ENCODE results near the gene PLXDC1. TPM values are rescaled to one million over a fixed set of nuclear protein-coding genes. Genes with fewer than 3 reads are reported as not detected.

The PLXDC1 gene
- total RNA-seq, 2 experiments from 2014 or later = 1.2 to 2.2 TPM

DNA sequence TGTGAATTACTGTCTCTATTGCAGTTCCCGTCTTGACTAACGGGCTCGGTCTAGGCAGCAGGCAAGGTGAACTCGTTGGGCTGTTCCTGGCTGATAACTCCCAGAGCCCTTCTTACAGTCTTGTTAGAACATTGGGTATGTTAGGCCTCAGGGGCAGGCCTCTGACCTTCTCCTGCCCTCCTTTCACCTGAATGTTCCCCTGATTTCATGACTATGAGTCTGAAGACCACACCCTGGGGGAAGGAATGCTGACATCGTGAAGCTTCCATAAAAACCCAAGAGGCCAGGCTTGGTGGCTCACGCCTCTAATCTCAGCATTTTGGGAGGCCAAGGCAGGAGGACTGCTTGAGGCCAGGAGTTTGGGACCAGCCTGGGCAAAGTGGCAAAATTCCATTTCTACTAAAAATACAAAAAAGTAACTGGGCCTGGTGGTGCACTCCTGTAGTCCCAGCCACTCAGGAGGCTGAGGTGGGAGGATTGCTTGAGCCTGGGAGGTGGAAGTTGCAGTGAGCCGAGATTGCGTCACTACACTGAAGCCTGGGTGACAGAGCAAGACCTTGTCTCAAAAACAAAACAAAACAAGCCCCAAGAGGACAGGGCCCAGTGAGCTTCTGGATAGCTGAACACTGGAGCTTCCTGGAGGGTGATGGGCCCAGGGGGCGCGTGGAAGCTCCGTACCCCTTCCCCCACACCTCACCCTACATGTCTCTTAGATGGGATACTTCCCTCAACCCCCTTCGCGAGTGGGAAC is 136.5 kb downstream of the PLXDC1 start:
- H3K36me3 Mint-ChIP-seq = no peaks in the 10 kb centered on the region
- intact Hi-C loops (cut with micrococcal nuclease) = no loop called here
- no peaks in the 10 kb centered on the region for H3K9me3 Mint-ChIP-seq
- DNase-seq = no peak
- CTCF ChIA-PET = interaction anchor here (0.7 kb wide), 1 partner anchor 639 kb away, joined by 3 read pairs; no protein-coding TSS in a partner anchor
- POLR2A ChIA-PET = interaction anchor here (1.1 kb wide), 1 partner anchor 16 kb away, joined by 3 read pairs; no protein-coding TSS in a partner anchor
- peaks cover 30% of the 10 kb centered on the region for H3K4me1 Mint-ChIP-seq (ENCODE audit: low read depth)
- no peaks in the 10 kb centered on the region for H3K27me3 Mint-ChIP-seq
- H3K4me3 Mint-ChIP-seq = no peak overlapping the region
- no peak overlapping the region for H3K27ac Mint-ChIP-seq

DNA sequence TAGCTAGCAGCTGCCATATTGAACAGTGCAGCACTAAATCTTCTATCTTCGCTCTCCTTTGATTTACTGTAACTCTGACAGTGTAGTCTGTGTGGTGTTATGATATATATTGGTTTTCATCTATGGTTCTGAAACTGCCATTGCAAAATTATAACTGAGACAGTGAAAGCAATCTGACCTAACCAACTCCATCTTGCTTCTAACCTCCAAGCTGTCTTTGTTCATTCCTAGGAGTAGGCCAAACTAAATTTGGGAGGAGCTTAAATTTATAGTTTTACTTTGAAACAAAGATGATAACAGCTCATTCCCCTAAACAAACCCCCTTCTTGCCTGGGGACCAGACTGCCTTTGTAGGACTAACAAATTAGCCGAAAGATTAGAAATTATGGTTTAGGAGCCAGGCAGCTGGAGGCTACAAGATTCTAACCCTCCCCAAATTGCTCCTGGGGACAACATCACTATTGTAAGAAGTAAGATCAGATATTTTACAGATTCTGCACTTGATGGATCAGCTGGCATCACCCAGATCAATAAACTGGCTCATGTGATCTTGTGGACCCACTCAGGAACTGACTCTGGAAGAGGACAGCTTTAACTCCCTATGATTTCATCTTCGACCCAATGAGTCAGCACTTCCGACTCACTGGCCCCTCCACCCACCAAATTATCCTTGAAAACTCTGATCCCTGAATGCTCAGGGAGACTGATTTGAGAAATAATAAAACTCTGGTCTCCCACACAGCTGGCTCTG is 137.2 kb downstream of the PLXDC1 start:
- ChIA-PET CTCF (no interaction called here), POLR2A (interaction anchor here (1.1 kb wide), 1 partner anchor 17 kb away, joined by 3 read pairs; no protein-coding TSS in a partner anchor)
- intact Hi-C loops (cut with micrococcal nuclease) = no loop called here
- no peak overlapping the region for H3K4me3 Mint-ChIP-seq
- DNase-seq = no peak
- H3K27me3 Mint-ChIP-seq = no peaks in the 10 kb centered on the region
- H3K4me1 Mint-ChIP-seq (ENCODE audit: low read depth) = peaks cover 30% of the 10 kb centered on the region
- H3K36me3 Mint-ChIP-seq = no peaks in the 10 kb centered on the region
- H3K9me3 Mint-ChIP-seq = no peaks in the 10 kb centered on the region
- no peak overlapping the region for H3K27ac Mint-ChIP-seq

Other genes with a start within 250 kb of the PLXDC1 start
- gene FBXO47, start 184.2 kb downstream of the PLXDC1 start, total RNA-seq = not detected
- not detected for gene ARL5C, start 14.5 kb upstream of the PLXDC1 start, total RNA-seq
- 10 to 100 TPM; 13.6 to 14.1 TPM for gene CACNB1, start 46.0 kb upstream of the PLXDC1 start, total RNA-seq
- 1,000 to 10,000 TPM; 2,624 to 2,689 TPM for gene RPL19, start 48.6 kb upstream of the PLXDC1 start, total RNA-seq
- gene STAC2, start 74.3 kb upstream of the PLXDC1 start, total RNA-seq = not detected
- 10 to 100 TPM; 17.4 to 18.3 TPM for gene FBXL20, start 250.0 kb upstream of the PLXDC1 start, total RNA-seq